H9 (cell line): Measurements from ENCODE around the gene CRYAB. TPM values are rescaled to one million over a fixed set of nuclear protein-coding genes. Genes with fewer than 3 reads are reported as not detected.

Source experiments
- DNase-seq: peaks from one replicate; pipeline ENCODE4 v3.0.0-alpha.2; 2017
- H2AFZ ChIP-seq: one replicate; pipeline ENCODE4 v1.6.1; 2013; ENCODE audit warnings: mild to moderate bottlenecking, low read length, control low read depth, moderate library complexity
- H2AK5ac ChIP-seq: 2 replicates; pipeline ENCODE4 v1.6.1; 2013; ENCODE audit warnings: low read length, control low read depth, mixed read lengths; ENCODE audit not compliant: insufficient read length
- H2BK120ac ChIP-seq: one replicate; pipeline ENCODE4 v1.6.1; 2013; ENCODE audit warnings: low read depth, mild to moderate bottlenecking, low read length, control low read depth, inconsistent platforms; ENCODE audit not compliant: poor library complexity, severe bottlenecking
- H2BK12ac ChIP-seq: 2 replicates; pipeline ENCODE4 v1.6.1; 2013; ENCODE audit warnings: low read length, control low read depth, mixed read lengths, low read depth; ENCODE audit not compliant: insufficient read length
- H2BK15ac ChIP-seq: 2 replicates; pipeline ENCODE4 v1.6.1; 2013; ENCODE audit warnings: low read depth, low read length, control low read depth
- H2BK20ac ChIP-seq: one replicate; pipeline ENCODE4 v1.6.1; 2013; ENCODE audit warnings: low read depth, mild to moderate bottlenecking, low read length, control low read depth, inconsistent platforms; ENCODE audit not compliant: poor library complexity, severe bottlenecking
- H2BK5ac ChIP-seq: 2 replicates; pipeline ENCODE4 v1.6.1; 2013; ENCODE audit warnings: low read length, control low read depth, mixed read lengths; ENCODE audit not compliant: insufficient read length
- H3K14ac ChIP-seq: 2 replicates; pipeline ENCODE4 v1.6.1; 2013; ENCODE audit warnings: low read length, control low read depth; ENCODE audit not compliant: insufficient read depth
- H3K18ac ChIP-seq: 2 replicates; pipeline ENCODE4 v1.6.1; 2013; ENCODE audit warnings: low read depth, mild to moderate bottlenecking, mixed read lengths, low read length, control low read depth; ENCODE audit not compliant: insufficient read length
- H3K23ac ChIP-seq: 2 replicates; pipeline ENCODE4 v1.6.1; 2013; ENCODE audit warnings: low read length, control low read depth, mixed read lengths, low read depth; ENCODE audit not compliant: insufficient read length
- H3K23me2 ChIP-seq: 2 replicates; pipeline ENCODE4 v1.6.1; 2013; ENCODE audit warnings: low read depth, mild to moderate bottlenecking, mixed read lengths, low read length, control low read depth; ENCODE audit not compliant: insufficient read length, poor library complexity, severe bottlenecking
- H3K27ac ChIP-seq: 2 replicates; pipeline ENCODE4 v1.5.1; 2013; ENCODE audit warnings: low read length, control low read depth, mixed read lengths, low read depth; ENCODE audit not compliant: insufficient read length
- H3K27me3 ChIP-seq: 2 replicates; pipeline ENCODE4 v1.6.1; 2013; ENCODE audit warnings: low read length, control low read depth, inconsistent platforms; ENCODE audit not compliant: insufficient read depth
- H3K4ac ChIP-seq: 2 replicates; pipeline ENCODE4 v1.6.1; 2013; ENCODE audit warnings: low read depth, mild to moderate bottlenecking, control low read depth, inconsistent platforms, low read length, moderate library complexity
- H3K4me1 ChIP-seq: 2 replicates; pipeline ENCODE4 v1.6.1; 2013; ENCODE audit warnings: low read length, control low read depth, inconsistent platforms; ENCODE audit not compliant: insufficient read depth
- H3K4me2 ChIP-seq: 2 replicates; pipeline ENCODE4 v1.6.1; 2013; ENCODE audit warnings: low read length, control low read depth, mixed read lengths; ENCODE audit not compliant: insufficient read length, insufficient read depth
- H3K56ac ChIP-seq: 2 replicates; pipeline ENCODE4 v1.6.1; 2013; ENCODE audit warnings: low read depth, mild to moderate bottlenecking, mixed read lengths, low read length, control low read depth; ENCODE audit not compliant: insufficient read length
- H3K79me1 ChIP-seq: 2 replicates; pipeline ENCODE4 v1.6.1; 2013; ENCODE audit warnings: low read depth, mild to moderate bottlenecking, moderate library complexity, low read length, control low read depth, inconsistent platforms; ENCODE audit not compliant: insufficient read depth, poor library complexity, severe bottlenecking
- H3K79me2 ChIP-seq: 2 replicates; pipeline ENCODE4 v1.6.1; 2013; ENCODE audit warnings: low read length, control low read depth, inconsistent platforms; ENCODE audit not compliant: insufficient read depth
- H3K9ac ChIP-seq: 2 replicates; pipeline ENCODE4 v1.6.1; 2013; ENCODE audit warnings: low read length, control low read depth, mixed read lengths; ENCODE audit not compliant: insufficient read length; ENCODE audit errors: extremely low read depth
- H3K9me3 ChIP-seq: one replicate; pipeline ENCODE4 v1.6.1; 2013; ENCODE audit warnings: low read depth, low read length, inconsistent platforms; ENCODE audit not compliant: control insufficient read depth
- H3T11ph ChIP-seq: one replicate; pipeline ENCODE4 v1.6.1; 2013; ENCODE audit warnings: mild to moderate bottlenecking, low read length, control low read depth, inconsistent platforms
- H4K20me1 ChIP-seq: one replicate; pipeline ENCODE4 v1.6.1; 2013; ENCODE audit not compliant: control insufficient read depth, insufficient read length, insufficient read depth
- H4K5ac ChIP-seq: 2 replicates; pipeline ENCODE4 v1.6.1; 2013; ENCODE audit warnings: low read depth, mild to moderate bottlenecking, mixed read lengths, low read length, control low read depth; ENCODE audit not compliant: insufficient read length
- H4K8ac ChIP-seq: replicated peaks from 2 replicates; pipeline ENCODE4 v1.6.1; 2013; ENCODE audit warnings: low read length, control low read depth, mixed read lengths, low read depth; ENCODE audit not compliant: insufficient read length
- H4K91ac ChIP-seq: 2 replicates; pipeline ENCODE4 v1.6.1; 2013; ENCODE audit warnings: low read depth, mild to moderate bottlenecking, moderate library complexity, mixed read lengths, low read length, control low read depth; ENCODE audit not compliant: insufficient read length
- H3K27ac Mint-ChIP-seq, 3 experiments: 2 replicates in 2 of 3; 3 replicates in 1 of 3; pipeline ENCODE4 v1.8.0; 2020 to 2021; ENCODE audit warnings: mixed read lengths in 3 of 3, mild to moderate bottlenecking in 1 of 3, moderate library complexity in 1 of 3
- H3K27me3 Mint-ChIP-seq: 2 replicates; pipeline ENCODE4 v1.8.0; 2021; ENCODE audit warnings: low read depth, mild to moderate bottlenecking, moderate library complexity, mixed read lengths
- H3K36me3 Mint-ChIP-seq, 3 experiments: 2 replicates in 2 of 3; 3 replicates in 1 of 3; pipeline ENCODE4 v1.8.0; 2020 to 2021; ENCODE audit warnings: low read depth in 3 of 3, mixed read lengths in 3 of 3; ENCODE audit not compliant: insufficient read depth in 1 of 3
- H3K4me1 Mint-ChIP-seq, 2 experiments: 2 replicates each; pipeline ENCODE4 v1.8.0; 2020; ENCODE audit warnings: mixed read lengths in 2 of 2
- H3K4me3 Mint-ChIP-seq, 2 experiments: 2 replicates in 1 of 2; 3 replicates in 1 of 2; pipeline ENCODE4 v1.8.0; 2020 to 2021; ENCODE audit warnings: mild to moderate bottlenecking in 2 of 2, mixed read lengths in 2 of 2, moderate library complexity in 1 of 2
- H3K9me3 Mint-ChIP-seq, 2 experiments: 2 replicates in 1 of 2; 3 replicates in 1 of 2; pipeline ENCODE4 v1.8.0; 2020; ENCODE audit warnings: mild to moderate bottlenecking in 2 of 2, mixed read lengths in 2 of 2, moderate library complexity in 1 of 2
- WGBS: extraction: QIAGEN DNeasy Blood & Tissue Kit; methylation state at CpG from one replicate; pipeline ENCODE4 v1.1.7; 2013; ENCODE audit warnings: missing lambda C conversion rate, low lambda C conversion rate, mixed read lengths; ENCODE audit not compliant: insufficient read length; ENCODE audit errors: extremely low coverage; 5-methylcytosine and 5-hydroxymethylcytosine counted together
- total RNA-seq: library from RNA; stranded (reverse); gene quantifications from 2 replicates; pipeline ENCODE4 v1.2.1, GENCODE V29; 2021
- TF ChIP-seq, protein P1 (sequence below): fragments of 200-600 bp; sonication (generic); conservative IDR thresholded peaks from 3 replicates; pipeline ENCODE4 v1.8.0; 2021; ENCODE audit warnings: antibody characterized with exemption, mild to moderate bottlenecking

The CRYAB gene
- total RNA-seq, 1 experiment from 2014 or later, result not detected

- peak overlapping the region; percentile 12 for H2AFZ ChIP-seq
Observed at GRCh38 chr11:111923351-111923788, 11.8 kb upstream of the CRYAB start.

More at GRCh38 chr11:111923351-111923788, 11.8 kb upstream of the CRYAB start:
- H3T11ph ChIP-seq, result no peak overlapping the region
- peaks cover 5% of the 10 kb centered on the region for H3K23me2 ChIP-seq
- H3K18ac ChIP-seq, result no peak overlapping the region
- Mint-ChIP-seq H3K36me3 (no peaks in the 10 kb centered on the region), H3K4me3 (no peak overlapping the region), H3K27me3 (no peaks in the 10 kb centered on the region), H3K27ac (peak overlapping the region in 2 of 3 experiments; percentile 37 to 88; a peak in 3 of 7 replicates), H3K4me1 (peaks cover 36 to 40% of the 10 kb centered on the region in 2 experiments), H3K9me3 (no peaks in the 10 kb centered on the region)
- TF ChIP-seq, protein P1, sequence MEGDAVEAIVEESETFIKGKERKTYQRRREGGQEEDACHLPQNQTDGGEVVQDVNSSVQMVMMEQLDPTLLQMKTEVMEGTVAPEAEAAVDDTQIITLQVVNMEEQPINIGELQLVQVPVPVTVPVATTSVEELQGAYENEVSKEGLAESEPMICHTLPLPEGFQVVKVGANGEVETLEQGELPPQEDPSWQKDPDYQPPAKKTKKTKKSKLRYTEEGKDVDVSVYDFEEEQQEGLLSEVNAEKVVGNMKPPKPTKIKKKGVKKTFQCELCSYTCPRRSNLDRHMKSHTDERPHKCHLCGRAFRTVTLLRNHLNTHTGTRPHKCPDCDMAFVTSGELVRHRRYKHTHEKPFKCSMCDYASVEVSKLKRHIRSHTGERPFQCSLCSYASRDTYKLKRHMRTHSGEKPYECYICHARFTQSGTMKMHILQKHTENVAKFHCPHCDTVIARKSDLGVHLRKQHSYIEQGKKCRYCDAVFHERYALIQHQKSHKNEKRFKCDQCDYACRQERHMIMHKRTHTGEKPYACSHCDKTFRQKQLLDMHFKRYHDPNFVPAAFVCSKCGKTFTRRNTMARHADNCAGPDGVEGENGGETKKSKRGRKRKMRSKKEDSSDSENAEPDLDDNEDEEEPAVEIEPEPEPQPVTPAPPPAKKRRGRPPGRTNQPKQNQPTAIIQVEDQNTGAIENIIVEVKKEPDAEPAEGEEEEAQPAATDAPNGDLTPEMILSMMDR, result no peak
- no peaks in the 10 kb centered on the region for H3K27me3 ChIP-seq
- WGBS, result no CpG with 5 or more reads among the region's 5 CpGs
- H2BK15ac ChIP-seq, result no peak overlapping the region
- no peak overlapping the region for H3K23ac ChIP-seq
- H2BK12ac ChIP-seq, result no peak overlapping the region
- no peak for DNase-seq
- no peaks in the 10 kb centered on the region for H3K79me2 ChIP-seq
- H2BK20ac ChIP-seq, result no peak overlapping the region
- no peak overlapping the region for H2AK5ac ChIP-seq
- H3K56ac ChIP-seq, result no peak overlapping the region
- H3K9ac ChIP-seq, result peak overlapping the region; percentile 13
- no peaks in the 10 kb centered on the region for H4K20me1 ChIP-seq
- peaks cover 3% of the 10 kb centered on the region; the same call in 1 of the 2 replicates for H3K4me1 ChIP-seq
- H2BK5ac ChIP-seq, result no peak overlapping the region
- no peak overlapping the region for H3K27ac ChIP-seq
- H3K14ac ChIP-seq, result no peak overlapping the region; the same call in 1 of the 2 replicates
- no peak overlapping the region for H4K5ac ChIP-seq
- H4K91ac ChIP-seq, result no peak overlapping the region
- H4K8ac ChIP-seq, result no peak overlapping the region
- H2BK120ac ChIP-seq, result no peak overlapping the region
- no peak overlapping the region for H3K4ac ChIP-seq
- H3K79me1 ChIP-seq, result no peaks in the 10 kb centered on the region
- no peak overlapping the region for H3K4me2 ChIP-seq
- H3K9me3 ChIP-seq, result no peaks in the 10 kb centered on the region
